OCI-LY3 (cell line): ENCODE results near the gene ATG9B.

Experiments used
- H2AFZ ChIP-seq: fragments of 200-600, 300-600 bp; shearing (Covaris generic); 2 replicates; pipeline ENCODE4 v1.6.0; 2014; ENCODE audit warnings: antibody characterized with exemption, low read depth, low read length
- H3K27ac ChIP-seq: fragments of 200-600, 300-600 bp; sonication (generic); 2 replicates; pipeline ENCODE4 v1.5.1; 2014; ENCODE audit warnings: mild to moderate bottlenecking, low read length, moderate library complexity, mixed read lengths
- H3K27me3 ChIP-seq: fragments of 200-600, 300-600 bp; sonication (generic); 2 replicates; pipeline ENCODE4 v1.6.1; 2014; ENCODE audit warnings: low read depth, low read length, mixed read lengths
- H3K36me3 ChIP-seq: fragments of 200-600, 300-600 bp; sonication (generic); replicated peaks from 2 replicates; pipeline ENCODE3; 2014; ENCODE audit warnings: low read depth, low read length, mixed read lengths
- H3K4me1 ChIP-seq: fragments of 300-600, 200-600 bp; sonication (generic); 2 replicates; pipeline ENCODE4 v1.6.1; 2014; ENCODE audit warnings: low read length, mixed read lengths
- H3K4me2 ChIP-seq: fragments of 200-600, 300-600 bp; sonication (generic); 2 replicates; pipeline ENCODE4 v1.6.1; 2014; ENCODE audit warnings: low read length, mixed read lengths
- H3K4me3 ChIP-seq: fragments of 300-600, 200-600 bp; sonication (generic); 2 replicates; pipeline ENCODE4 v1.5.1; 2014; ENCODE audit warnings: antibody characterized with exemption, mild to moderate bottlenecking, low read length, moderate library complexity
- H3K79me2 ChIP-seq: fragments of 300-600, 200-600 bp; shearing (Covaris generic); 2 replicates; pipeline ENCODE4 v1.6.1; 2014; ENCODE audit warnings: mild to moderate bottlenecking, low read length, mixed read lengths
- H3K9ac ChIP-seq: fragments of 300-600, 200-600 bp; shearing (Covaris generic); 2 replicates; pipeline ENCODE4 v1.6.0; 2014; ENCODE audit warnings: mild to moderate bottlenecking, low read length, moderate library complexity
- H3K9me3 ChIP-seq: fragments of 200-600, 300-600 bp; shearing (Covaris generic); 2 replicates; pipeline ENCODE4 v1.6.1; 2014; ENCODE audit warnings: low read length, mixed read lengths; ENCODE audit not compliant: insufficient read depth
- H4K20me1 ChIP-seq: fragments of 200-600, 300-600 bp; sonication (generic); 2 replicates; pipeline ENCODE4 v1.6.1; 2016; ENCODE audit warnings: low read length, mixed read lengths; ENCODE audit not compliant: insufficient read depth
- EZH2phosphoT487 ChIP-seq: fragments of 200-600 bp; shearing (Covaris generic); IDR thresholded peaks from 2 replicates; pipeline ENCODE4 v1.6.1; 2018; ENCODE audit warnings: antibody characterized with exemption, mixed run types, low read depth
- TF ChIP-seq, protein P1 (sequence below): fragments of 200-600, 300-600 bp; sonication (generic); IDR thresholded peaks from 2 replicates; pipeline ENCODE4 v1.5.1; 2014; ENCODE audit warnings: antibody characterized with exemption, low read length, low read depth

ATG9B gene

DNA sequence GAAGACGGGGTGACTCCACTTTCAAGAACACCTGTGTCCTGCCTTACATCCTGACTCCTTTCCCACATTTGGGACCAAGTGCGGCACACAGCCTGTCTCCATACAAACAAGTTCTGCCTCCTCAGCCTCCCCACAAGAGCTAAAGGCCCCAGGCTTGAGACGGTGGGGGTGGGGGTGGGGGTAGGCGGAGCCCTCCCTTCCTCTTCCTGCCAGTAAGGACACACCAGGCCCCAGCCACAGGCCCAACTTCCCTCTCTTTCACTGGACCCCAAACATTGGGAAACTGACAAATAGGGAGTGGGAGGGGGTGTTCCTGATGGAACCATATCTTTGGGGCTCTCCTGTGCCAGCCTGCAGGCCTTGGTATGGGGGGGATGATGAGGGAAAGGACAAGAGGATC, 28.8 kb upstream of the ATG9B start:
- Histone ChIP-seq H3K27ac (no peak overlapping the region), H3K9ac (no peak overlapping the region), H3K4me2 (no peak overlapping the region), H3K9me3 (no peaks in the 10 kb centered on the region), H3K79me2 (no peaks in the 10 kb centered on the region), H3K4me3 (no peak overlapping the region), H3K4me1 (peaks cover 4% of the 10 kb centered on the region; the same call in 1 of the 2 replicates), H3K36me3 (no peaks in the 10 kb centered on the region), H3K27me3 (no peaks in the 10 kb centered on the region), H4K20me1 (no peaks in the 10 kb centered on the region), H2AFZ (no peak overlapping the region)
- TF ChIP-seq, protein P1, sequence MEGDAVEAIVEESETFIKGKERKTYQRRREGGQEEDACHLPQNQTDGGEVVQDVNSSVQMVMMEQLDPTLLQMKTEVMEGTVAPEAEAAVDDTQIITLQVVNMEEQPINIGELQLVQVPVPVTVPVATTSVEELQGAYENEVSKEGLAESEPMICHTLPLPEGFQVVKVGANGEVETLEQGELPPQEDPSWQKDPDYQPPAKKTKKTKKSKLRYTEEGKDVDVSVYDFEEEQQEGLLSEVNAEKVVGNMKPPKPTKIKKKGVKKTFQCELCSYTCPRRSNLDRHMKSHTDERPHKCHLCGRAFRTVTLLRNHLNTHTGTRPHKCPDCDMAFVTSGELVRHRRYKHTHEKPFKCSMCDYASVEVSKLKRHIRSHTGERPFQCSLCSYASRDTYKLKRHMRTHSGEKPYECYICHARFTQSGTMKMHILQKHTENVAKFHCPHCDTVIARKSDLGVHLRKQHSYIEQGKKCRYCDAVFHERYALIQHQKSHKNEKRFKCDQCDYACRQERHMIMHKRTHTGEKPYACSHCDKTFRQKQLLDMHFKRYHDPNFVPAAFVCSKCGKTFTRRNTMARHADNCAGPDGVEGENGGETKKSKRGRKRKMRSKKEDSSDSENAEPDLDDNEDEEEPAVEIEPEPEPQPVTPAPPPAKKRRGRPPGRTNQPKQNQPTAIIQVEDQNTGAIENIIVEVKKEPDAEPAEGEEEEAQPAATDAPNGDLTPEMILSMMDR, result no peak
- TF ChIP-seq EZH2phosphoT487, result no peak

DNA sequence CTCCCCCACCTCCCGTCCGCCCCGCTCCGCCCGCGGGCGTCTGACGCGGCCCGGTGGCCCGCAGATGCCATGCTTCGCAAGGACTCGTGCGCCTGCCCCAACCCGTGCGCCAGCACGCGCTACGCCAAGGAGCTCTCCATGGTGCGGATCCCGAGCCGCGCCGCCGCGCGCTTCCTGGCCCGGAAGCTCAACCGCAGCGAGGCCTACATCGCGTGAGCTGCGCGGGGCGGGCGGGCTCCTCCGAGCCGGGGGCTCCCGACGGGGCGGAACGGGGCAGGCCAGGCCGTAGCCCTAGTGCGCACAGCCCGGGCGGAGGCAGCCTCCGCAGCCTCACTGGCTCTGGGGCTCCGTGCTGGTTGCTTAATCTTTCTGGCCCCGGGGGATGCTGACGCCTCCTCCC, 26.8 kb upstream of the ATG9B start:
- H3K9me3 ChIP-seq, result no peaks in the 10 kb centered on the region
- no peak overlapping the region for H3K9ac ChIP-seq
- no peak overlapping the region for H3K4me3 ChIP-seq
- H3K27ac ChIP-seq, result no peak overlapping the region
- H3K79me2 ChIP-seq, result no peaks in the 10 kb centered on the region
- H3K27me3 ChIP-seq, result no peaks in the 10 kb centered on the region
- H3K4me1 ChIP-seq, result no peaks in the 10 kb centered on the region
- TF ChIP-seq, protein P1, result no peak
- TF ChIP-seq EZH2phosphoT487, result no peak
- no peak overlapping the region for H2AFZ ChIP-seq
- H4K20me1 ChIP-seq, result no peaks in the 10 kb centered on the region
- no peaks in the 10 kb centered on the region for H3K36me3 ChIP-seq
- no peak overlapping the region for H3K4me2 ChIP-seq

DNA sequence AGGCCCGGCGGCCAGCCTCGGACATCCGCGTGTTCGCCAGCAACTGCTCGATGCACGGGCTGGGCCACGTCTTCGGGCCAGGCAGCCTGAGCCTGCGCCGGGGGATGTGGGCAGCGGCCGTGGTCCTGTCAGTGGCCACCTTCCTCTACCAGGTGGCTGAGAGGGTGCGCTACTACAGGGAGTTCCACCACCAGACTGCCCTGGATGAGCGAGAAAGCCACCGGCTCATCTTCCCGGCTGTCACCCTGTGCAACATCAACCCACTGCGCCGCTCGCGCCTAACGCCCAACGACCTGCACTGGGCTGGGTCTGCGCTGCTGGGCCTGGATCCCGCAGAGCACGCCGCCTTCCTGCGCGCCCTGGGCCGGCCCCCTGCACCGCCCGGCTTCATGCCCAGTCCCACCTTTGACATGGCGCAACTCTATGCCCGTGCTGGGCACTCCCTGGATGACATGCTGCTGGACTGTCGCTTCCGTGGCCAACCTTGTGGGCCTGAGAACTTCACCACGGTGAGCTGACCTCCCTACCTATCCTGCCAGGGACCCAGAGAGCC, 24.7 kb upstream of the ATG9B start:
- H3K9ac ChIP-seq, result no peak overlapping the region
- no peak overlapping the region for H2AFZ ChIP-seq
- no peaks in the 10 kb centered on the region for H3K4me1 ChIP-seq
- H3K4me2 ChIP-seq, result no peak overlapping the region
- no peaks in the 10 kb centered on the region for H3K36me3 ChIP-seq
- TF ChIP-seq EZH2phosphoT487, result no peak
- TF ChIP-seq, protein P1, result no peak
- no peak overlapping the region for H3K27ac ChIP-seq
- no peak overlapping the region for H3K4me3 ChIP-seq
- H4K20me1 ChIP-seq, result no peaks in the 10 kb centered on the region
- H3K79me2 ChIP-seq, result no peaks in the 10 kb centered on the region
- no peaks in the 10 kb centered on the region for H3K9me3 ChIP-seq
- H3K27me3 ChIP-seq, result no peaks in the 10 kb centered on the region

DNA sequence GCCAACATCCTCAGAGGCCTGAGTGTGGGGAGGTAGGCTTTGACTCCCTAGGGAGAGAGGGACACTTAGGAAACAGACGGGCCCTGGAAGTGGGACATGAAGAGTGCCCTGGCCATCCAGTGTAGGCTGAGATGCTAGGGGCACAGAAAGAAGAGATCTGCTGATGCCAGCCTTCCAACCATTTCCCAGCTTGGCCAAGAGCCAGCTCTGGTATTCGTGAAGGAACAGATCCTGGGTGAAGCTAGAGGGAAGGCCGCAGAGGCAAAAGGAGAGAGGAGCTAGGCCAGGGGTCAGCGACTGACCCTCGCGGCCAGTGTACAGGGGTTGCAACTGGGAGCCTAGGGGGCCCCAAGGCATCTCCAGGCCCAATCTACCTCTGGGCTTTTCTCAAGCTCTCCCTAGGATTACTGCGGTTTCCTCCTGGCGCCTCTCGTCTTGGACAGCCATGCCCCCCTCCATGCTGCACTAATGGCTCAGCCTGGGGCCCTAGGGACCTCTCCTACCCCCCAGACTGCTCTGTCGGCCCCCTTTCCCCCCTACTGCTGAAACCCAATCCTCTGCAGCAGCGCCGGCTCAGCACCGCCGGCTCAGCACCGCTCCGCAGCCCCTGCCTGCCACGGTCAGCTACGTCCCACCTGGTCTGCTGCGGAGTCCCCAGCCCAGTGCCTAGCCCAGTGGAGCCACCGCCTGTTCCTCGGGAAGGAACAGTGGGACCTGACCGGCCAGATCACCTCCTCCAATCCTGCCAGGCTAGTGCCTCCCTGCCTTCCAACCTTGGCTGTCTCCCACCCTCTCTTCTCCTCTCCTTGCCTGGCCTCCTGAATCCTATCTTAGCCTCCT, 23.9 kb upstream of the ATG9B start, which contains the start of gene ASIC3:
ASIC3 (plus strand) TSS at position 556 of the 840 bp plus-strand sequence. CDS start 355 bp downstream, outside the sequence.
- no peak within 1 kb of the TSS for H3K4me3 ChIP-seq
- TF ChIP-seq, protein P1, result no peak
- TF ChIP-seq EZH2phosphoT487, result no peak
- H3K36me3 ChIP-seq, result no peaks in the 10 kb centered on the region
- no peak within 1 kb of the TSS for H2AFZ ChIP-seq
- H3K4me1 ChIP-seq, result no peaks in the 10 kb centered on the region
- H3K27me3 ChIP-seq, result no peaks in the 10 kb centered on the region
- no peak within 1 kb of the TSS for H3K4me2 ChIP-seq
- no peak within 1 kb of the TSS for H3K9ac ChIP-seq
- H3K79me2 ChIP-seq, result no peaks in the 10 kb centered on the region
- no peak within 1 kb of the TSS for H3K27ac ChIP-seq
- H3K9me3 ChIP-seq, result no peaks in the 10 kb centered on the region
- no peaks in the 10 kb centered on the region for H4K20me1 ChIP-seq
